Measurements from ENCODE around the gene RAMP3.

RAMP3 gene

GRCh38 chr7:45122975-45123860 lies 34.4 kb upstream of the RAMP3 start:
- Histone ChIP-seq H3K27ac (ENCODE audit: low read length) (no peak overlapping the region), H3K9ac (ENCODE audit: low read depth, low read length) (no peak overlapping the region), H3K4me3 (ENCODE audit: low read length) (no peak overlapping the region), H3K27me3 (ENCODE audit: insufficient read depth, low read length) (no peaks in the 10 kb centered on the region), H3K36me3 (ENCODE audit: insufficient read depth, low read depth, low read length) (no peaks in the 10 kb centered on the region), H3K9me3 (ENCODE audit: insufficient read depth, low read depth, low read length) (no peaks in the 10 kb centered on the region), H3K4me1 (ENCODE audit: insufficient read depth, low read length) (peaks cover 10% of the 10 kb centered on the region; the same call in 1 of the 2 replicates)

GRCh38 chr7:45123913-45124710 lies 33.5 kb upstream of the RAMP3 start:
- H3K27me3 ChIP-seq (ENCODE audit: insufficient read depth, low read length) = no peaks in the 10 kb centered on the region
- H3K9ac ChIP-seq (ENCODE audit: low read depth, low read length) = no peak overlapping the region
- no peak overlapping the region for H3K4me3 ChIP-seq (ENCODE audit: low read length)
- no peaks in the 10 kb centered on the region for H3K36me3 ChIP-seq (ENCODE audit: insufficient read depth, low read depth, low read length)
- no peak overlapping the region for H3K27ac ChIP-seq (ENCODE audit: low read length)
- H3K4me1 ChIP-seq (ENCODE audit: insufficient read depth, low read length) = peaks cover 10% of the 10 kb centered on the region; the same call in 1 of the 2 replicates
- H3K9me3 ChIP-seq (ENCODE audit: insufficient read depth, low read depth, low read length) = no peaks in the 10 kb centered on the region

- H3K9me3 ChIP-seq (ENCODE audit: insufficient read depth, low read depth, low read length) = no peaks in the 10 kb centered on the region
- no peaks in the 10 kb centered on the region for H3K36me3 ChIP-seq (ENCODE audit: insufficient read depth, low read depth, low read length)
- no peaks in the 10 kb centered on the region for H3K27me3 ChIP-seq (ENCODE audit: insufficient read depth, low read length)
- peaks cover 10% of the 10 kb centered on the region; the same call in 1 of the 2 replicates for H3K4me1 ChIP-seq (ENCODE audit: insufficient read depth, low read length)
- no peak overlapping the region for H3K4me3 ChIP-seq (ENCODE audit: low read length)
- H3K9ac ChIP-seq (ENCODE audit: low read depth, low read length) = no peak overlapping the region
- no peak overlapping the region for H3K27ac ChIP-seq (ENCODE audit: low read length)
Measured at GRCh38 chr7:45125193-45125904, 32.2 kb upstream of the RAMP3 start.

GRCh38 chr7:45126201-45126600 lies 31.4 kb upstream of the RAMP3 start:
- Histone ChIP-seq H3K4me3 (ENCODE audit: low read length) (no peak overlapping the region), H3K36me3 (ENCODE audit: insufficient read depth, low read depth, low read length) (no peaks in the 10 kb centered on the region), H3K4me1 (ENCODE audit: insufficient read depth, low read length) (peaks cover 10% of the 10 kb centered on the region; the same call in 1 of the 2 replicates), H3K9ac (ENCODE audit: low read depth, low read length) (no peak overlapping the region), H3K27me3 (ENCODE audit: insufficient read depth, low read length) (no peaks in the 10 kb centered on the region), H3K9me3 (ENCODE audit: insufficient read depth, low read depth, low read length) (no peaks in the 10 kb centered on the region), H3K27ac (ENCODE audit: low read length) (no peak overlapping the region)

GRCh38 chr7:45126920-45127319 lies 30.7 kb upstream of the RAMP3 start:
- no peak overlapping the region for H3K9ac ChIP-seq (ENCODE audit: low read depth, low read length)

GRCh38 chr7:45129181-45129800 lies 28.3 kb upstream of the RAMP3 start:
- H3K4me1 ChIP-seq (ENCODE audit: insufficient read depth, low read length) = peaks cover under 1% of the 10 kb centered on the region; the same call in 1 of the 2 replicates
- H3K27me3 ChIP-seq (ENCODE audit: insufficient read depth, low read length) = no peaks in the 10 kb centered on the region
- no peak overlapping the region for H3K9ac ChIP-seq (ENCODE audit: low read depth, low read length)
- no peak overlapping the region for H3K4me3 ChIP-seq (ENCODE audit: low read length)
- H3K9me3 ChIP-seq (ENCODE audit: insufficient read depth, low read depth, low read length) = no peaks in the 10 kb centered on the region
- no peaks in the 10 kb centered on the region for H3K36me3 ChIP-seq (ENCODE audit: insufficient read depth, low read depth, low read length)
- H3K27ac ChIP-seq (ENCODE audit: low read length) = no peak overlapping the region

More at GRCh38 chr7:45126920-45127319, 30.7 kb upstream of the RAMP3 start:
- peaks cover 10% of the 10 kb centered on the region; the same call in 1 of the 2 replicates for H3K4me1 ChIP-seq (ENCODE audit: insufficient read depth, low read length)
- no peak overlapping the region for H3K27ac ChIP-seq (ENCODE audit: low read length)
- H3K27me3 ChIP-seq (ENCODE audit: insufficient read depth, low read length) = no peaks in the 10 kb centered on the region
- no peak overlapping the region for H3K4me3 ChIP-seq (ENCODE audit: low read length)
- no peaks in the 10 kb centered on the region for H3K36me3 ChIP-seq (ENCODE audit: insufficient read depth, low read depth, low read length)
- H3K9me3 ChIP-seq (ENCODE audit: insufficient read depth, low read depth, low read length) = no peaks in the 10 kb centered on the region

GRCh38 chr7:45129906-45130305 lies 27.7 kb upstream of the RAMP3 start:
- Histone ChIP-seq H3K9ac (ENCODE audit: low read depth, low read length) (no peak overlapping the region), H3K27me3 (ENCODE audit: insufficient read depth, low read length) (no peaks in the 10 kb centered on the region), H3K27ac (ENCODE audit: low read length) (no peak overlapping the region), H3K4me1 (ENCODE audit: insufficient read depth, low read length) (no peaks in the 10 kb centered on the region), H3K4me3 (ENCODE audit: low read length) (no peak overlapping the region), H3K36me3 (ENCODE audit: insufficient read depth, low read depth, low read length) (no peaks in the 10 kb centered on the region), H3K9me3 (ENCODE audit: insufficient read depth, low read depth, low read length) (no peaks in the 10 kb centered on the region)

- no peak overlapping the region for H3K27ac ChIP-seq (ENCODE audit: low read length)
- no peak overlapping the region for H3K4me3 ChIP-seq (ENCODE audit: low read length)
- no peak overlapping the region for H3K9ac ChIP-seq (ENCODE audit: low read depth, low read length)
- no peaks in the 10 kb centered on the region for H3K27me3 ChIP-seq (ENCODE audit: insufficient read depth, low read length)
- no peaks in the 10 kb centered on the region for H3K9me3 ChIP-seq (ENCODE audit: insufficient read depth, low read depth, low read length)
- H3K36me3 ChIP-seq (ENCODE audit: insufficient read depth, low read depth, low read length) = no peaks in the 10 kb centered on the region
- no peaks in the 10 kb centered on the region for H3K4me1 ChIP-seq (ENCODE audit: insufficient read depth, low read length)
Measured at GRCh38 chr7:45130910-45131309, 26.7 kb upstream of the RAMP3 start.

- Histone ChIP-seq H3K4me3 (ENCODE audit: low read length) (no peak overlapping the region), H3K27me3 (ENCODE audit: insufficient read depth, low read length) (no peaks in the 10 kb centered on the region; the same call in 1 of the 2 replicates), H3K9ac (ENCODE audit: low read depth, low read length) (no peak overlapping the region), H3K9me3 (ENCODE audit: insufficient read depth, low read depth, low read length) (no peaks in the 10 kb centered on the region), H3K36me3 (ENCODE audit: insufficient read depth, low read depth, low read length) (no peaks in the 10 kb centered on the region), H3K4me1 (ENCODE audit: insufficient read depth, low read length) (no peaks in the 10 kb centered on the region), H3K27ac (ENCODE audit: low read length) (no peak overlapping the region)
Measured at GRCh38 chr7:45131891-45132290, 25.7 kb upstream of the RAMP3 start.

GRCh38 chr7:45132708-45133320 lies 24.8 kb upstream of the RAMP3 start:
- Histone ChIP-seq H3K36me3 (ENCODE audit: insufficient read depth, low read depth, low read length) (no peaks in the 10 kb centered on the region), H3K4me1 (ENCODE audit: insufficient read depth, low read length) (no peaks in the 10 kb centered on the region), H3K27ac (ENCODE audit: low read length) (no peak overlapping the region), H3K9me3 (ENCODE audit: insufficient read depth, low read depth, low read length) (no peaks in the 10 kb centered on the region), H3K27me3 (ENCODE audit: insufficient read depth, low read length) (no peaks in the 10 kb centered on the region; the same call in 1 of the 2 replicates), H3K4me3 (ENCODE audit: low read length) (no peak overlapping the region), H3K9ac (ENCODE audit: low read depth, low read length) (no peak overlapping the region)

- Histone ChIP-seq H3K9ac (ENCODE audit: low read depth, low read length) (no peak overlapping the region), H3K4me3 (ENCODE audit: low read length) (no peak overlapping the region), H3K27ac (ENCODE audit: low read length) (no peak overlapping the region), H3K36me3 (ENCODE audit: insufficient read depth, low read depth, low read length) (no peaks in the 10 kb centered on the region), H3K27me3 (ENCODE audit: insufficient read depth, low read length) (no peaks in the 10 kb centered on the region; the same call in 1 of the 2 replicates), H3K9me3 (ENCODE audit: insufficient read depth, low read depth, low read length) (no peaks in the 10 kb centered on the region), H3K4me1 (ENCODE audit: insufficient read depth, low read length) (no peaks in the 10 kb centered on the region)
Measured at GRCh38 chr7:45133352-45133751, 24.2 kb upstream of the RAMP3 start.
